ENCODE results near the gene OR4D5. TPM values are rescaled to one million over a fixed set of nuclear protein-coding genes. Genes with fewer than 3 reads are reported as not detected.

OR4D5 gene
- total and polyA plus RNA-seq, 5 donors from 2014 or later = not detected

DNA sequence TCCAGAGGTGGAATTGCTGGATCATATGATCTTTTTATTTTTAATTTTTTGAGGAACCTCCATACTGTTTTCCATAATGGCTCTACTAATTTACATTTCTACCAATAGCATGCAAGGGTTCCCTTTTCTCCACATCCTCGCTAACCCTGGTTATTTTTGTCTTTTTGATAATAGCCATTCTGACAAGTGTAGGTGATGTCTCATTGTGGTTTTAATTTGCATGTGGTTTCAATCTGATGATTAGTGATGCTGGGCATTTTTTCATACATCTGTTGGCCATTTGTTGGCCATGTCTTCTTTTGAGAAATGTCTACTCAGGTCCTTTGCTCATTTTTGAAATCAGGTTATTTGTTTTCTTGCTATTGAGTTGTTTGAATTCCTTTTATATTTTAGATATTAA is 15.4 kb upstream of the OR4D5 start:
- H3K36me3 Mint-ChIP-seq = no peaks in the 10 kb centered on the region
- H3K9me3 Mint-ChIP-seq = peaks cover 0 to 4% (median 0%) of the 10 kb centered on the region in 7 donors
- Histone ChIP-seq H3K27me3 (ENCODE audit: control insufficient read depth, insufficient read depth, low read length) (no peaks in the 10 kb centered on the region), H3K27ac (ENCODE audit: insufficient read depth, low read length, poor library complexity, severe bottlenecking) (no peak overlapping the region), H3K9me3 (ENCODE audit: control insufficient read depth in 2 of 2, low read length in 2 of 2) (no peaks in the 10 kb centered on the region), H3K4me3 (ENCODE audit: low read depth, low read length) (no peak overlapping the region), H3K4me1 (ENCODE audit: control insufficient read depth, insufficient read depth, low read length, poor library complexity, severe bottlenecking) (no peaks in the 10 kb centered on the region), H3K36me3 (ENCODE audit: control insufficient read depth, insufficient read depth, low read length) (no peaks in the 10 kb centered on the region)
- H3K4me1 Mint-ChIP-seq = no peaks in the 10 kb centered on the region
- H3K27ac Mint-ChIP-seq = no peak overlapping the region
- no peak for ATAC-seq (ENCODE audit: low read depth in 2 of 2)
- H3K27me3 Mint-ChIP-seq = no peaks in the 10 kb centered on the region
- no peak for DNase-seq
- no peak overlapping the region for H3K4me3 Mint-ChIP-seq

DNA sequence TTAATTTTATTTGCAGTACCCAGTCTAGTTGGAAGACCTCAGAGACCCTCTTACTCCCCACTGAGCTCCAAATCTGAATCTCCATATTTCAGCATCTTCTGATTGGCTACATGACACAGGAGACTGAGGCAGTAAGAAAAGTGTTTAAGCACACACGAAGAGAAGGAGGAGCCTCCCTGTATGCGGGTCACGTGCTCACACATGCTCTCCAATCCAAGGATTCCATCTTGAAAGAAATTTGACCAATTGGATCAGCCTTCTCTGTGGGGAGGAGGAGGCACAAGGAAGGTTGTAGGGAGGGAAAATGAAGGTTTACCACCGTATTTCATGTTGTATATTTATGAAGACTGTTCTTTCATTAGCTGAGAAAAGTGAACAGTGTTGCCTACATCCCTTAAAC is 3.0 kb downstream of the OR4D5 start:
- Histone ChIP-seq H3K36me3 (ENCODE audit: control insufficient read depth, insufficient read depth, low read length) (no peaks in the 10 kb centered on the region), H3K27ac (ENCODE audit: insufficient read depth, low read length, poor library complexity, severe bottlenecking) (no peak overlapping the region), H3K4me3 (ENCODE audit: low read depth, low read length) (no peak overlapping the region), H3K9me3 (ENCODE audit: control insufficient read depth in 2 of 2, low read length in 2 of 2) (no peaks in the 10 kb centered on the region), H3K4me1 (ENCODE audit: control insufficient read depth, insufficient read depth, low read length, poor library complexity, severe bottlenecking) (no peaks in the 10 kb centered on the region), H3K27me3 (ENCODE audit: control insufficient read depth, insufficient read depth, low read length) (no peaks in the 10 kb centered on the region)
- H3K27ac Mint-ChIP-seq = no peak overlapping the region
- no peak for DNase-seq
- no peak for ATAC-seq (ENCODE audit: low read depth in 2 of 2)
- H3K9me3 Mint-ChIP-seq = peaks cover 0 to 10% (median 2%) of the 10 kb centered on the region in 7 donors
- H3K27me3 Mint-ChIP-seq = no peaks in the 10 kb centered on the region
- H3K4me1 Mint-ChIP-seq = no peaks in the 10 kb centered on the region
- H3K36me3 Mint-ChIP-seq = no peaks in the 10 kb centered on the region
- H3K4me3 Mint-ChIP-seq = no peak overlapping the region

DNA sequence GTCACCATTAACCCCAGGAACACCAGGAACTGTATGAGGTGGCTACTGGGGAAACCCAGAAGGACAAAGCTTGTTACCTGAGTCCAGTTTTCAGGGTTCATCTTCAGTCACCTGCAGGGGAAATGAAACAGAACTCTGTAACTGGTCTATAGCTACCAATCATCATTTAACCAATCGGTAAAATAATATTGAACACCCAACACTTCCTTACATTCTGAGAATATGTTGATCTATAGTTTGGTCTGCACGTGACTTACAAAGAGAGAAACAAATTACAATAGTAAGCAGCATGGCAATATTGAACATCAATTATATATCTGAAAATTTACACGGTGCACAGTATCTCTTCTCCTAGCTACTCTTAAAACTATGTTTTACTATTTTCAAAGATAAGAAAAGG is 4.3 kb downstream of the OR4D5 start, which contains the start of gene OR6T1:
OR6T1 (minus strand) TSS at position 101 of the 400 bp plus-strand sequence; CDS start at position 101, 0 bp downstream.
- DNase-seq (no peak), ATAC-seq (ENCODE audit: low read depth in 2 of 2) (no peak)
- Mint-ChIP-seq H3K27me3 (no peaks in the 10 kb centered on the region), H3K4me1 (no peaks in the 10 kb centered on the region), H3K27ac (no peak within 1 kb of the TSS), H3K9me3 (peaks cover 0 to 10% (median 0%) of the 10 kb centered on the region in 7 donors), H3K36me3 (no peaks in the 10 kb centered on the region), H3K4me3 (no peak within 1 kb of the TSS)
- Histone ChIP-seq H3K9me3 (ENCODE audit: control insufficient read depth in 2 of 2, low read length in 2 of 2) (no peaks in the 10 kb centered on the region), H3K27me3 (ENCODE audit: control insufficient read depth, insufficient read depth, low read length) (no peaks in the 10 kb centered on the region), H3K27ac (ENCODE audit: insufficient read depth, low read length, poor library complexity, severe bottlenecking) (no peak within 1 kb of the TSS), H3K4me1 (ENCODE audit: control insufficient read depth, insufficient read depth, low read length, poor library complexity, severe bottlenecking) (no peaks in the 10 kb centered on the region), H3K4me3 (ENCODE audit: low read depth, low read length) (no peak within 1 kb of the TSS), H3K36me3 (ENCODE audit: control insufficient read depth, insufficient read depth, low read length) (no peaks in the 10 kb centered on the region)

DNA sequence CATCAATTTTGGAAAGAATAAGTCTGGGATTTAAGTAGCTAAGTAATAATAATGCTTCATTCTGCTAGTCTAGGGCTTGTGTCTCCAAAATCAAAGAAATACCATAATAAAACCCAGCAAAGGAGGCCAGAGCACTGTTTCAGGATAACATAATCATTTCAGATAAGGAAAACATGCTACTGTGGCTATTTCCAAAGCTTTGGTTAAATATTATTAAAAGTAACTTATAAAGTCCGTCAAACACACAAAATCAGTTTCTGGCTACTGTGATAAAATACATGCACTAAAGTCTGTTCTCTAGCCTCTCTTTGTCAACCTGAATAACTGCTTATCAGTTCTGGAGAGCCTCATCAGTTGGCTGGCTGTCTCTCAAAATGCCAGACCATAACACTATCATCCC is 5.7 kb downstream of the OR4D5 start:
- ATAC-seq (ENCODE audit: low read depth in 2 of 2) = no peak
- no peak overlapping the region for H3K4me3 ChIP-seq (ENCODE audit: low read depth, low read length)
- no peaks in the 10 kb centered on the region for H3K27me3 Mint-ChIP-seq
- no peaks in the 10 kb centered on the region for H3K36me3 ChIP-seq (ENCODE audit: control insufficient read depth, insufficient read depth, low read length)
- no peak for DNase-seq
- H3K4me1 Mint-ChIP-seq = no peaks in the 10 kb centered on the region
- H3K27ac ChIP-seq (ENCODE audit: insufficient read depth, low read length, poor library complexity, severe bottlenecking) = no peak overlapping the region
- peaks cover 0 to 7% (median 0%) of the 10 kb centered on the region in 7 donors for H3K9me3 Mint-ChIP-seq
- H3K27ac Mint-ChIP-seq = no peak overlapping the region
- no peaks in the 10 kb centered on the region for H3K9me3 ChIP-seq (ENCODE audit: control insufficient read depth in 2 of 2, low read length in 2 of 2)
- H3K36me3 Mint-ChIP-seq = no peaks in the 10 kb centered on the region
- H3K27me3 ChIP-seq (ENCODE audit: control insufficient read depth, insufficient read depth, low read length) = no peaks in the 10 kb centered on the region
- no peaks in the 10 kb centered on the region for H3K4me1 ChIP-seq (ENCODE audit: control insufficient read depth, insufficient read depth, low read length, poor library complexity, severe bottlenecking)
- no peak overlapping the region for H3K4me3 Mint-ChIP-seq

DNA sequence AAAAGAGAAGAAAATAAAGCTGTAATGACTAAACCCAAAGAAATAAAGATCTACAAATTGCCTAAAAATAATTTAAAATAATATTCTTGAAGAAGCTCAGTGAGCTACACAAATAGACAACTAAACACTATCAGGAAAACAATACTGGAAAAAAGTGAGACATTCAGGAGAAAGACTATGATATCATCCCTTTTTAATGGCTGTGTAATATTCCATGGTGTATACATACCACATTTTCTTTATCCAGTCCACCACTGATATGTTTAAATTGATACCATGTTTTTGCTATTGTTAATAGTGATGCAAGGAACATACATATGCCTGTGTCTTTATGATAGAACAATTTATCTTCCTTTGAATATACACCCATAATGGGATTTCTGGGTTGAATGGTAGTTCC is 17.3 kb downstream of the OR4D5 start:
- Mint-ChIP-seq H3K27ac (no peak overlapping the region), H3K4me1 (no peaks in the 10 kb centered on the region), H3K36me3 (no peaks in the 10 kb centered on the region), H3K27me3 (no peaks in the 10 kb centered on the region), H3K4me3 (no peak overlapping the region), H3K9me3 (peaks cover 0 to 8% (median 3%) of the 10 kb centered on the region in 7 donors)
- H3K27me3 ChIP-seq (ENCODE audit: control insufficient read depth, insufficient read depth, low read length) = no peaks in the 10 kb centered on the region
- H3K9me3 ChIP-seq (ENCODE audit: control insufficient read depth in 2 of 2, low read length in 2 of 2) = no peaks in the 10 kb centered on the region
- H3K36me3 ChIP-seq (ENCODE audit: control insufficient read depth, insufficient read depth, low read length) = no peaks in the 10 kb centered on the region
- no peaks in the 10 kb centered on the region for H3K4me1 ChIP-seq (ENCODE audit: control insufficient read depth, insufficient read depth, low read length, poor library complexity, severe bottlenecking)
- ATAC-seq (ENCODE audit: low read depth in 2 of 2) (no peak), DNase-seq (no peak)
- no peak overlapping the region for H3K27ac ChIP-seq (ENCODE audit: insufficient read depth, low read length, poor library complexity, severe bottlenecking)
- H3K4me3 ChIP-seq (ENCODE audit: low read depth, low read length) = no peak overlapping the region

DNA sequence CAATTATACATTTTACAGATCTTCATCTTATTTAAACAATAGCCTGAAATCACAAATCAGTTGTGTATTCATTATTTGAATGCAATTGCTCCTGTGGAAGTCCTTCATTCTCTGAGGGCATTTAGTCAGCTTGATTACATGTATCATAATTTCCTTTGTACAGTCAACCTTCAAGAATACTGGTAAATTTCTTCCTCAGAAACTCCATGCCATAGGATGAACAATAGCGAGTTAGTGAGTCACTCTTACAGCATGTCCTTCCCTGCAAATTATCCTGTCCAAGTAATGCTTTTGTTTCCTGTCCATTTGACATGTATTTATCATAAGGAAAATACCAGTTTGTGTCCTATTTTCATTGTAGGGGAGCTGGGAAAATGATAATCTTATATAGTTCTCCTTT is 34.4 kb downstream of the OR4D5 start:
- H3K4me1 Mint-ChIP-seq = no peaks in the 10 kb centered on the region
- no peak overlapping the region for H3K27ac ChIP-seq (ENCODE audit: insufficient read depth, low read length, poor library complexity, severe bottlenecking)
- no peaks in the 10 kb centered on the region for H3K36me3 ChIP-seq (ENCODE audit: control insufficient read depth, insufficient read depth, low read length)
- ATAC-seq (ENCODE audit: low read depth in 2 of 2) (no peak), DNase-seq (no peak)
- H3K27me3 ChIP-seq (ENCODE audit: control insufficient read depth, insufficient read depth, low read length) = no peaks in the 10 kb centered on the region
- no peaks in the 10 kb centered on the region for H3K27me3 Mint-ChIP-seq
- H3K4me3 Mint-ChIP-seq = no peak overlapping the region
- peaks cover 0 to 5% (median 2%) of the 10 kb centered on the region in 7 donors for H3K9me3 Mint-ChIP-seq
- no peaks in the 10 kb centered on the region for H3K9me3 ChIP-seq (ENCODE audit: control insufficient read depth in 2 of 2, low read length in 2 of 2)
- H3K4me1 ChIP-seq (ENCODE audit: control insufficient read depth, insufficient read depth, low read length, poor library complexity, severe bottlenecking) = no peaks in the 10 kb centered on the region
- no peak overlapping the region for H3K27ac Mint-ChIP-seq
- no peaks in the 10 kb centered on the region for H3K36me3 Mint-ChIP-seq
- no peak overlapping the region for H3K4me3 ChIP-seq (ENCODE audit: low read depth, low read length)

DNA sequence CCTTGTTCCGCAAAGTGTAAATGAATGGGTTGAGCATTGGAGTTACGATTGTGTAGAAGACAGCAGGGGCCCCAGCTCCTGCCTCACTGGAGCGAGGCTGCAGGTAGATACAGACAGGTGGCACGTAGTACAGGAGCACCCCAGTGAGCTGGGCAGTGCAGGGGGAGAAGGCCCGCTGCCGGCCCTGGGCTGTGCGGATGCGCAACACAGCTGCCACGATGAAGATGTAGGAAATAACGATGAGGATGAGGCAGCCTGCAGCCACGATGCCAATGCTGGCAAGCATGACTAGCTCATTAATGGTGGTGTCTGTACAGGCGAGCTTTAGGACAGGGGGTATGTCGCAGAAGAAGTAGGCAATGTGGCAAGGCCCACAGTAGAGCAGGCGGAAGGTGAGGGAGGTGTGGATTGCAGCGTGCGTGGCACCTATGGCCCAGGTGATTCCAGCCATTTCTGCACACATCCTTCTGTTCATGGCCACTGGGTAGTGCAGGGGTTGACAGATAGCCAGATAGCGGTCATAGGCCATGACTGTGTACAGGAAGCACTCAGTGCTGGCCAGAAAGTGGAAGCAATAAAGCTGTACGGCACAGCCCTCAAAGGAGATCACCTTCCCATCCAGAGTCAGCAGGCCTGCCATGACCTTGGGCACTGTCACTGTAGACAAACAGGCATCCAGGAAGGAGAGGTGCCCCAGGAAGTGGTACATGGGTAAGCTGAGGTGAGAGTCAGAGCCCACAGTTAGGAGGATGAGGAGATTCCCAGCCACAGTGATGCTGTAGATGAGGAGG is 37.5 kb downstream of the OR4D5 start:
- Mint-ChIP-seq H3K27me3 (no peaks in the 10 kb centered on the region), H3K9me3 (peaks cover 0 to 7% (median 0%) of the 10 kb centered on the region in 7 donors), H3K4me1 (no peaks in the 10 kb centered on the region), H3K27ac (no peak overlapping the region), H3K36me3 (no peaks in the 10 kb centered on the region), H3K4me3 (no peak overlapping the region)
- no peaks in the 10 kb centered on the region for H3K9me3 ChIP-seq (ENCODE audit: control insufficient read depth in 2 of 2, low read length in 2 of 2)
- no peak overlapping the region for H3K4me3 ChIP-seq (ENCODE audit: low read depth, low read length)
- DNase-seq (no peak), ATAC-seq (ENCODE audit: low read depth in 2 of 2) (no peak)
- H3K4me1 ChIP-seq (ENCODE audit: control insufficient read depth, insufficient read depth, low read length, poor library complexity, severe bottlenecking) = no peaks in the 10 kb centered on the region
- H3K27me3 ChIP-seq (ENCODE audit: control insufficient read depth, insufficient read depth, low read length) = no peaks in the 10 kb centered on the region
- no peaks in the 10 kb centered on the region for H3K36me3 ChIP-seq (ENCODE audit: control insufficient read depth, insufficient read depth, low read length)
- H3K27ac ChIP-seq (ENCODE audit: insufficient read depth, low read length, poor library complexity, severe bottlenecking) = no peak overlapping the region

DNA sequence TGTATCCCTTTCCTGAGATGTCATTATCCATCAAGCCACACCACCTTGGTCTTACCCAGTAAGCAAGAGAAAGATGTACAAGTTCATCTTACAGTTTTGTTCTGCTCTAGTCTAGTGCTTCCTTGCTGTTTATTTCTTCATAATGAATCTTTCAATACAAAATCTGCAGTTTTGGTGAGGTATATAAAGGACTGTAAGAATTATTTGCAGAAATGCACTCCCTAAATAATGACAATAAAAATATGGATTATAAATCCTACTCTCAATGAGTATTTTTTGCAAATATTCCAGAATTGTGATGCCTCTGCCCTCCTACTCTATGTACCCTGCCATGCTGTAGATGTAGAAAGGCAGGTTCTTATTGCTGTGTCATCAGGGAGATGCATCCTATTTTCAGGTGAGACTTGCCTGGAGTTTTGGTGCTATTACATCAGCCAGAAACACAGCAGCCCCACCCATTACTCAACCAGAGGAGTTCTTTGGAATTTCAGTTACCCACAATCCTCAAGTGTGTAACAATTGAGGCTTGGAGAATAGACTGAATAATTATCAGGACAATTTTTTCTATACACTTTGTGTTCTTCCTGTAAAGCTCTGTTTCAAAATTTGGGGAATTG is 38.4 kb downstream of the OR4D5 start, which contains the start of gene OR10S1:
OR10S1 (minus strand) TSS at position 51 of the 617 bp plus-strand sequence. CDS start 117 bp downstream, outside the sequence.
- Histone ChIP-seq H3K27me3 (ENCODE audit: control insufficient read depth, insufficient read depth, low read length) (no peaks in the 10 kb centered on the region), H3K4me3 (ENCODE audit: low read depth, low read length) (no peak within 1 kb of the TSS), H3K4me1 (ENCODE audit: control insufficient read depth, insufficient read depth, low read length, poor library complexity, severe bottlenecking) (no peaks in the 10 kb centered on the region), H3K27ac (ENCODE audit: insufficient read depth, low read length, poor library complexity, severe bottlenecking) (no peak within 1 kb of the TSS), H3K36me3 (ENCODE audit: control insufficient read depth, insufficient read depth, low read length) (no peaks in the 10 kb centered on the region), H3K9me3 (ENCODE audit: control insufficient read depth in 2 of 2, low read length in 2 of 2) (no peaks in the 10 kb centered on the region)
- H3K9me3 Mint-ChIP-seq = peaks cover 0 to 7% (median 2%) of the 10 kb centered on the region in 7 donors
- DNase-seq = no peak
- no peak for ATAC-seq (ENCODE audit: low read depth in 2 of 2)
- H3K27me3 Mint-ChIP-seq = no peaks in the 10 kb centered on the region
- no peaks in the 10 kb centered on the region for H3K4me1 Mint-ChIP-seq
- no peaks in the 10 kb centered on the region for H3K36me3 Mint-ChIP-seq
- H3K4me3 Mint-ChIP-seq = no peak within 1 kb of the TSS
- no peak within 1 kb of the TSS for H3K27ac Mint-ChIP-seq
